A673 (cell line): Measurements from ENCODE around the gene ADCY4.

ENCODE experiments used
- EZH2 ChIP-seq: fragments of 200-600 bp; sonication (generic); IDR thresholded peaks from 2 replicates; pipeline ENCODE4 v1.6.1; 2017; ENCODE audit warnings: borderline replicate concordance, low read depth, mild to moderate bottlenecking, mixed read lengths, antibody characterized with exemption, low read length; ENCODE audit not compliant: poor library complexity, severe bottlenecking
- TF ChIP-seq, protein P1 (sequence below): fragments of 300-800, 200-600 bp; sonication (generic); conservative IDR thresholded peaks from 2 replicates; pipeline ENCODE4 v1.5.1; 2017; ENCODE audit warnings: low read depth, mild to moderate bottlenecking, antibody characterized with exemption, low read length, moderate library complexity, mixed read lengths

DNA sequence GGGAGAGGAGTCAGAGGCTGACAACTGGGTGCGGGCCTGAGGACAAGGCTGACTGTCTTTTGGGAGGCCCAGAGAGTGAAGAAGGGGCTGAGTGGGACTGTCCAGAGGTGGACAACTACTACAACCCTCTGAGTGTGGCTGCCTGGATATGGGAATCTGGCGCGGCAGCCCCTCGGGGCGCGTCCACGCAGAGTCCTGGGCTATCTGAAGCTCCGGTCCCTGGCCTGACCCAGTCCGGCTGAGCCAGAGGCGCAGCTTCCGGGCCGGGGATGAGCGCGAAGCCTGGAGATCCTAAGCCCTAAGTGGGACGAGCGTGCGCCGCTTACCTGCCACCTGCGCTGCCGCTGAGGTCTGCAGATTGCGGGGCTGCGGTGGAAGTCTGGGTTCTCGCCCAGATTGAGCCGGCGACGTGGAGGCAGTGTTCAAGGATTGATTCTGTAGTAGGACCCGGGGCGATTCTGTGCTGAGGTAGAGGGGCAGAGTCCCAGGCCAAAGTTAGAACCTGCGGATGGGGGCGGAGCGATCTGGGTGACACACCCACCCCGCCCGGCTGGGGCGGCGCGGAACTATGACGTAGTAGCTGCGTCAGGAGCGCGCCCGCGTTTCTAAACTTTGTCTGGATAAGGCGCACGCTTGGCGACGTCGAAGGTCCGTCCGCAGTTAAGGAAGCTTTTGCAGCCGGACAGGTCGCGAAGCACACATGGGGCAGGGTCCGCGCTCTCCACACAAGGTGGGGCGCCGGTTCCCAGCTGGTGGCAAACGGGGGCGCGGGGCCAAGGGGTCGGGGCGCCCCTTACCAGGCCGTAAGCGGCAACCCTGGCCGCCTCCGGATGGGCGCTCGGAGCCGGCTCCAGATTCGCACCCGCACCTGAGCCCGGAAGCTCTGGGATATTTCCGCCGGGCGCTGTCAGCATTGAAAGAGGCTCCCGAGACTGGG lies 35.3 kb downstream of the ADCY4 start, which contains the start of the genes DHRS1 and NOP9:
- TF ChIP-seq, protein P1, sequence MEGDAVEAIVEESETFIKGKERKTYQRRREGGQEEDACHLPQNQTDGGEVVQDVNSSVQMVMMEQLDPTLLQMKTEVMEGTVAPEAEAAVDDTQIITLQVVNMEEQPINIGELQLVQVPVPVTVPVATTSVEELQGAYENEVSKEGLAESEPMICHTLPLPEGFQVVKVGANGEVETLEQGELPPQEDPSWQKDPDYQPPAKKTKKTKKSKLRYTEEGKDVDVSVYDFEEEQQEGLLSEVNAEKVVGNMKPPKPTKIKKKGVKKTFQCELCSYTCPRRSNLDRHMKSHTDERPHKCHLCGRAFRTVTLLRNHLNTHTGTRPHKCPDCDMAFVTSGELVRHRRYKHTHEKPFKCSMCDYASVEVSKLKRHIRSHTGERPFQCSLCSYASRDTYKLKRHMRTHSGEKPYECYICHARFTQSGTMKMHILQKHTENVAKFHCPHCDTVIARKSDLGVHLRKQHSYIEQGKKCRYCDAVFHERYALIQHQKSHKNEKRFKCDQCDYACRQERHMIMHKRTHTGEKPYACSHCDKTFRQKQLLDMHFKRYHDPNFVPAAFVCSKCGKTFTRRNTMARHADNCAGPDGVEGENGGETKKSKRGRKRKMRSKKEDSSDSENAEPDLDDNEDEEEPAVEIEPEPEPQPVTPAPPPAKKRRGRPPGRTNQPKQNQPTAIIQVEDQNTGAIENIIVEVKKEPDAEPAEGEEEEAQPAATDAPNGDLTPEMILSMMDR: no peak
- no peak for TF ChIP-seq EZH2
